A673 (cell line): ENCODE data around the gene F13A1. TPM values are rescaled to one million over a fixed set of nuclear protein-coding genes. Genes with fewer than 3 reads are reported as not detected.

ENCODE experiments used
- BruUV-seq: library from RNA; stranded (reverse); fragments of 400-500 nt; replicated peaks from 2 replicates; lab custom pipeline; 2021; lab: Mats Ljungman, UMichigan
- CTCF ChIA-PET: fragments of 300-600 bp; sonication (Branson Sonifier 250); formaldehyde crosslinking; loops from one replicate; lab custom pipeline; 2022; ENCODE audit warnings: antibody characterized with exemption; lab: Charles Lee
- POLR2A ChIA-PET: fragments of 300-600 bp; sonication (Branson Sonifier 250); formaldehyde crosslinking; loops from one replicate; lab custom pipeline; 2022; ENCODE audit warnings: antibody characterized with exemption; ENCODE audit not compliant: low non-redundant PET; lab: Charles Lee
- DNase-seq: peaks from one replicate; pipeline ENCODE4 v3.0.0-alpha.2; 2015; ENCODE audit warnings: low spot score
- H3K27ac ChIP-seq: fragments of 200-600 bp; sonication (generic); 2 replicates; pipeline ENCODE4 v1.5.1; 2016; ENCODE audit warnings: mixed run types, low read depth, mild to moderate bottlenecking, mixed read lengths, antibody characterized with exemption, low read length; ENCODE audit not compliant: poor library complexity, severe bottlenecking
- H3K27me3 ChIP-seq: fragments of 200-600 bp; sonication (generic); replicated peaks from 2 replicates; pipeline ENCODE4 v1.6.1; 2017; ENCODE audit warnings: mixed run types, low read depth, mild to moderate bottlenecking, mixed read lengths, antibody characterized with exemption, low read length; ENCODE audit not compliant: insufficient read depth, poor library complexity
- H3K36me3 ChIP-seq: fragments of 200-600 bp; sonication (generic); 2 replicates; pipeline ENCODE4 v1.6.1; 2016; ENCODE audit warnings: mixed run types, mild to moderate bottlenecking, mixed read lengths, antibody characterized with exemption, low read length; ENCODE audit not compliant: insufficient read depth, poor library complexity, severe bottlenecking
- H3K4me1 ChIP-seq: fragments of 200-600 bp; sonication (generic); 2 replicates; pipeline ENCODE4 v1.6.1; 2017; ENCODE audit warnings: mixed run types, mild to moderate bottlenecking, mixed read lengths, antibody characterized with exemption, low read length; ENCODE audit not compliant: insufficient read depth, poor library complexity, severe bottlenecking
- H3K4me3 ChIP-seq: fragments of 200-600 bp; sonication (generic); 2 replicates; pipeline ENCODE4 v1.5.1; 2016; ENCODE audit warnings: low read depth, mixed run types, mild to moderate bottlenecking, mixed read lengths, low read length; ENCODE audit not compliant: poor library complexity, severe bottlenecking
- H3K9me3 ChIP-seq: fragments of 200-600 bp; sonication (generic); 2 replicates; pipeline ENCODE4 v1.6.1; 2016; ENCODE audit warnings: mixed run types, low read depth, mild to moderate bottlenecking, mixed read lengths, antibody characterized with exemption, low read length; ENCODE audit not compliant: poor library complexity, severe bottlenecking
- EZH2 ChIP-seq: fragments of 200-600 bp; sonication (generic); IDR thresholded peaks from 2 replicates; pipeline ENCODE4 v1.6.1; 2017; ENCODE audit warnings: borderline replicate concordance, low read depth, mild to moderate bottlenecking, mixed read lengths, antibody characterized with exemption, low read length; ENCODE audit not compliant: poor library complexity, severe bottlenecking
- intact Hi-C: fragments of 100-400 bp; cut with micrococcal nuclease; formaldehyde crosslinking; loops from one replicate; pipeline ENCODE4 v1.10.0; 2022; ENCODE audit not compliant: unreplicated experiment
- total RNA-seq: library from RNA; stranded (reverse); gene quantifications from 2 replicates; pipeline ENCODE4 v1.2.3, GENCODE V29; 2021
- TF ChIP-seq, protein P1 (sequence below): fragments of 300-800, 200-600 bp; sonication (generic); conservative IDR thresholded peaks from 2 replicates; pipeline ENCODE4 v1.5.1; 2017; ENCODE audit warnings: low read depth, mild to moderate bottlenecking, antibody characterized with exemption, low read length, moderate library complexity, mixed read lengths

F13A1 gene
- total RNA-seq, 1 experiment from 2014 or later, result not detected

DNA sequence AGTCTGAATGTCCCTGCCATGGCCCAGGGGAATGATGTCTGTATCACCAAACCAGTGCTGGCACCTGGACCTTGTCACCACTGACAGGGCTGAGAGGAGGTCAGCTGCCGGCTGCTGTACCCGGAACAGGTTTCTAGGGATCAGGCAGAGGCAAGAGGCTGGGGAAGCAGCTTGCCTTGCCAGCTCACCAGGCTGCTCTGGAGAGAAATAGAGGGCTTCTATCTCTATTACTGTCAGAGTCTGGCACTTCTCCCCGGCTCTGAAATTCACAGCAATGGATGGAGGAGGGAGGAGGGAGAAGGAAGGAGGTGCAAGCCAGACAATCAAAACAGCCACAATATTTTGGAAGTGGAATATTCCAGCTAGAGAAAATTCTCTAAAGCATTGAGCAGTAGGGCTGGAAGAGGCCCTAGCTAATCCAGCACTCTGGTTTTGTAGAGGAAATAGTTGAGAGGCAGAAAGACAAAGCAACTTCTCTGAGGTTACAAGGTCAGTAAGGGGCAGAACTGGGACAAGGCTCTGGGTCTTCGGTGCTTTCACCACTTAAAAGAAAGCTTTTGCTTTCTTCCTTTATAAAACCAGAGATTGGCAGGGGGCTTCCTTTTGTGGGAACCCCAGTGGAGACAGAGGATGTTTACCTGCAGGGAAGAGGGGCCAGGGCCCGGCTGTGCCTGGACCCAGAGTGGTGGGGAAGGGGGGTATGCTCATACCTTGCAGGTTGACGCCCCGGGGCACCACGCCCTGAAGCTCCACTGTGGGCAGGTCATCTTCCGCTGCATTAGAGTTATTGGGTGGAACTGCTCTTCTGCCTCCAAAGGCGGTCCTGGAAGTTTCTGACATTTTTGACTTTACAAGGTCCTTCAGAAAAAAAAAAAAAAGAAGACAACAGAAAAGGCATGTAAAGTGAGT, 2.4 kb downstream of the F13A1 start:
- H3K4me3 ChIP-seq, result no peak overlapping the region
- TF ChIP-seq, protein P1, sequence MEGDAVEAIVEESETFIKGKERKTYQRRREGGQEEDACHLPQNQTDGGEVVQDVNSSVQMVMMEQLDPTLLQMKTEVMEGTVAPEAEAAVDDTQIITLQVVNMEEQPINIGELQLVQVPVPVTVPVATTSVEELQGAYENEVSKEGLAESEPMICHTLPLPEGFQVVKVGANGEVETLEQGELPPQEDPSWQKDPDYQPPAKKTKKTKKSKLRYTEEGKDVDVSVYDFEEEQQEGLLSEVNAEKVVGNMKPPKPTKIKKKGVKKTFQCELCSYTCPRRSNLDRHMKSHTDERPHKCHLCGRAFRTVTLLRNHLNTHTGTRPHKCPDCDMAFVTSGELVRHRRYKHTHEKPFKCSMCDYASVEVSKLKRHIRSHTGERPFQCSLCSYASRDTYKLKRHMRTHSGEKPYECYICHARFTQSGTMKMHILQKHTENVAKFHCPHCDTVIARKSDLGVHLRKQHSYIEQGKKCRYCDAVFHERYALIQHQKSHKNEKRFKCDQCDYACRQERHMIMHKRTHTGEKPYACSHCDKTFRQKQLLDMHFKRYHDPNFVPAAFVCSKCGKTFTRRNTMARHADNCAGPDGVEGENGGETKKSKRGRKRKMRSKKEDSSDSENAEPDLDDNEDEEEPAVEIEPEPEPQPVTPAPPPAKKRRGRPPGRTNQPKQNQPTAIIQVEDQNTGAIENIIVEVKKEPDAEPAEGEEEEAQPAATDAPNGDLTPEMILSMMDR, result no peak
- no peak for TF ChIP-seq EZH2
- peaks cover 69% of the 10 kb centered on the region for H3K27me3 ChIP-seq
- no peaks in the 10 kb centered on the region for H3K36me3 ChIP-seq
- intact Hi-C loops, result loop anchor here (10.0 kb wide), 2 partner anchors 93 to 263 kb away; no protein-coding TSS in a partner anchor
- ChIA-PET CTCF (no interaction called here), POLR2A (no interaction called here)
- no peaks in the 10 kb centered on the region for H3K4me1 ChIP-seq
- DNase-seq, result no peak
- BruUV-seq, result no TSS peak
- no peak overlapping the region for H3K27ac ChIP-seq
- H3K9me3 ChIP-seq, result no peaks in the 10 kb centered on the region

DNA sequence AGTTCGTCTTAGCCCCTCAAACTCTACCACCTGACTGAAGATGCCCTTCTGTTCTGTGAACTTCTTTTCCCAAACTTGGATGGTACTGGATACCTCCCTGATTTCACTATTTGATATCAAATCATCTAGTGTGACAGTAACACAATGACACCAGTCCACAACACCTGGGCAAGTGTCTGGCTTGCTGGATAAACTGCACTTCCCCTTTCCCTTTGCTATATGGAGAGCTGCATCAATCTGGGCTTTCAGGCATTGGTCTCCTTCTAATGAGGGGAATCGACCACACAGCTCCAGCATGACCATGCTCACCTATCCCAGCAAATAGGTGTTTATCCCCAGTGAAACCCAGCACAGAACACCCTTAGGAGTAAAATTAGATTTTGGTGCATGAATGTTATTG, 3.1 kb downstream of the F13A1 start:
- DNase-seq, result no peak
- BruUV-seq, result no TSS peak
- Histone ChIP-seq H3K4me1 (no peaks in the 10 kb centered on the region), H3K36me3 (no peaks in the 10 kb centered on the region), H3K27ac (no peak overlapping the region), H3K27me3 (peaks cover 62% of the 10 kb centered on the region), H3K4me3 (no peak overlapping the region), H3K9me3 (no peaks in the 10 kb centered on the region)
- intact Hi-C loops, result loop anchor here (10.0 kb wide), 2 partner anchors 93 to 263 kb away; no protein-coding TSS in a partner anchor
- TF ChIP-seq, protein P1, result no peak
- no peak for TF ChIP-seq EZH2
- CTCF ChIA-PET, result no interaction called here
- POLR2A ChIA-PET, result no interaction called here

DNA sequence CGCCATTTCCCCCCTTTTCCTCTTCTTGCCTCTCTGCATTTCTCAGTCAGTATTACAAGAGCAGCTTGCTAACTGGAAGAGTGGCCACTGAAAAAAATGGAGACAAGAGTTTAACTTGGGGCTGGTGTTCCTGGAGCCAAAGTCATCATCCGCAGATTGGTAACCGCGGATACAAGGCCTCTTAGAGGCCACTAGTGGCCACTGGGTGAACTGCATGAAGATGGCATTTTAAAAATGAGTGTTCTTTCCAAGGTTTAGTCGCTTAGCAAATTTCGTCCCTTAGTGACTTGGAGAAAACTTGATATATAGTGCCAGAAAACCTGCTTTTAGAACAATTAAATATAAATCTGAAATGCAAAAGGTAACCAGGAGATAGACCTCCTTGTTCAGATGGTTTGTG, 4.8 kb downstream of the F13A1 start:
- Histone ChIP-seq H3K4me3 (no peak overlapping the region), H3K9me3 (no peaks in the 10 kb centered on the region), H3K36me3 (no peaks in the 10 kb centered on the region), H3K27ac (no peak overlapping the region), H3K4me1 (no peaks in the 10 kb centered on the region), H3K27me3 (peaks cover 46% of the 10 kb centered on the region)
- ChIA-PET CTCF (no interaction called here), POLR2A (no interaction called here)
- no TSS peak for BruUV-seq
- peak; percentile 77 for DNase-seq
- TF ChIP-seq EZH2, result no peak
- TF ChIP-seq, protein P1, result peak; percentile 82
- intact Hi-C loops, result loop anchor here (10.0 kb wide), 2 partner anchors 91 to 261 kb away; no protein-coding TSS in a partner anchor
